ENCODE measurements around the gene SPINK8. TPM values are rescaled to one million over a fixed set of nuclear protein-coding genes. Genes with fewer than 3 reads are reported as not detected.
"Not testable (repeated sequence)": the region's sequence is repeated elsewhere in the genome, so short reads cannot be mapped to it uniquely, and the experiment has no call there.

The SPINK8 gene
- total RNA-seq, 1 experiment from 2014 or later, result not detected

GRCh38 chr3:48338635-48339034 lies 5.2 kb upstream of the SPINK8 start:
- peaks cover 0 to 9% of the 10 kb centered on the region in 2 experiments; a peak in 2 of 4 replicates for H3K4me1 ChIP-seq (ENCODE audit: control insufficient read depth in 1 of 2, insufficient read depth in 2 of 2, low read length in 2 of 2)
- H2AFZ ChIP-seq (ENCODE audit: low read depth, low read length, poor library complexity, severe bottlenecking), result no peak overlapping the region
- TF ChIP-seq EZH2phosphoT487 (IDR thresholded peaks at IDR 0.05; ENCODE audit: borderline replicate concordance) (no peak), REST (IDR thresholded peaks at IDR 0.05; ENCODE audit: low read depth) (no peak), TCF7L2 (IDR thresholded peaks at IDR 0.05; ENCODE audit: borderline replicate concordance, extremely low read depth, insufficient read depth, insufficient read length) (no peak), ZNF274 (IDR thresholded peaks at IDR 0.05; ENCODE audit: low read depth, low read length) (no peak)
- H3K9ac ChIP-seq (ENCODE audit: low read length), result no peak overlapping the region
- no peak for ATAC-seq
- RAD21 ChIA-PET (ENCODE audit: low non-redundant PET in 1 of 2, low total read pairs in 2 of 2, uncharacterized antibody in 2 of 2, unreplicated experiment in 2 of 2), result no interaction called here
- H3K79me2 ChIP-seq (ENCODE audit: insufficient read depth, low read length), result no peaks in the 10 kb centered on the region
- H3K4me2 ChIP-seq (ENCODE audit: low read length), result no peak overlapping the region
- CTCF ChIA-PET, result no interaction called here
- H3K27ac ChIP-seq (ENCODE audit: low read depth, low read length), result no peak overlapping the region
- BruUV-seq (replicated peaks), result no TSS peak
- POLR2A ChIA-PET, result no interaction called here
- no peaks in the 10 kb centered on the region for H3K9me3 ChIP-seq (ENCODE audit: control insufficient read depth in 1 of 2, insufficient read depth in 1 of 2, low read depth in 1 of 2, low read length in 2 of 2)
- H3K9me2 ChIP-seq (ENCODE audit: insufficient read depth), result no peaks in the 10 kb centered on the region; the same call in 1 of the 2 replicates
- H3K36me3 ChIP-seq (ENCODE audit: control insufficient read depth in 1 of 2, insufficient read depth in 2 of 2, low read length in 2 of 2), result no peaks in the 10 kb centered on the region
- no peak for DNase-seq (ENCODE audit: low read depth, low spot score)
- intact Hi-C loops (cut with micrococcal nuclease), result no loop called here
- H4K20me1 ChIP-seq (ENCODE audit: insufficient read depth), result no peaks in the 10 kb centered on the region
- no peak overlapping the region for H3K4me3 ChIP-seq (replicated peaks in 1 of 2; ENCODE audit: low read depth in 1 of 2, low read length in 2 of 2)
- 0 out of 2 replicates have a peak, but pooled peaks cover 4% of the 10 kb centered on the region for H3K27me3 ChIP-seq (ENCODE audit: insufficient read depth, low read length)

- ATAC-seq; H2AFZ ChIP-seq (ENCODE audit: low read depth, low read length, poor library complexity, severe bottlenecking); RAD21 ChIA-PET (ENCODE audit: low non-redundant PET in 1 of 2, low total read pairs in 2 of 2, uncharacterized antibody in 2 of 2, unreplicated experiment in 2 of 2); H3K4me2 ChIP-seq (ENCODE audit: low read length); H3K4me1 ChIP-seq (ENCODE audit: control insufficient read depth in 1 of 2, insufficient read depth in 2 of 2, low read length in 2 of 2); H3K79me2 ChIP-seq (ENCODE audit: insufficient read depth, low read length); DNase-seq (ENCODE audit: low read depth, low spot score); POLR2A ChIA-PET; CTCF ChIA-PET; H3K9ac ChIP-seq (ENCODE audit: low read length); H3K27ac ChIP-seq (ENCODE audit: low read depth, low read length); H3K36me3 ChIP-seq (ENCODE audit: control insufficient read depth in 1 of 2, insufficient read depth in 2 of 2, low read length in 2 of 2); H3K9me3 ChIP-seq (ENCODE audit: control insufficient read depth in 1 of 2, insufficient read depth in 1 of 2, low read depth in 1 of 2, low read length in 2 of 2); BruUV-seq (replicated peaks); H3K27me3 ChIP-seq (ENCODE audit: insufficient read depth, low read length); H4K20me1 ChIP-seq (ENCODE audit: insufficient read depth); H3K4me3 ChIP-seq (replicated peaks in 1 of 2; ENCODE audit: low read depth in 1 of 2, low read length in 2 of 2); H3K9me2 ChIP-seq (ENCODE audit: insufficient read depth); intact Hi-C loops (cut with micrococcal nuclease): not testable (repeated sequence)
Observed at GRCh38 chr3:48337536-48337935, 4.1 kb upstream of the SPINK8 start.

DNA sequence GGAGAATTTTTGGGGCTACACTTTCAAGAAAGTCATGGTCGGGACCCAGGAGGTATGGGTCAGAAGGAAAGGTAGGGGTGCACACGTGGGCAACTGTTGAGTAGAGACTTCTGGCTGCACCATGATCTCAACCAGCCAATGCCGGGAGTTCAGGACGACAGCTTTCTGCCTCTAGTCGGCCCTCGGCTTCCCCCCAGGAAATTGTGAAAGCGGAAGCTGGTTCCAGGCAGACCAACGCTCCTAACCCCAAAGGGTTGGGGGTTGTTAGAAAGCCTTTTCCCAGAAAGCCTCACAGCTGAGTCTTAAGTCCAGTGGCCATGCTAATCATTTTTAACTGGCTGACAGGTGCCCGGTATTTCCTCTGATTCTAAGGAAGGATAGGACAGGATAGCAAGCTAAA lies 1.8 kb upstream of the SPINK8 start:
- H2AFZ ChIP-seq (ENCODE audit: low read depth, low read length, poor library complexity, severe bottlenecking); H3K79me2 ChIP-seq (ENCODE audit: insufficient read depth, low read length); H3K9me3 ChIP-seq (ENCODE audit: control insufficient read depth in 1 of 2, insufficient read depth in 1 of 2, low read depth in 1 of 2, low read length in 2 of 2); H3K36me3 ChIP-seq (ENCODE audit: control insufficient read depth in 1 of 2, insufficient read depth in 2 of 2, low read length in 2 of 2); BruUV-seq (replicated peaks); intact Hi-C loops (cut with micrococcal nuclease); H3K9me2 ChIP-seq (ENCODE audit: insufficient read depth); RAD21 ChIA-PET (ENCODE audit: low non-redundant PET in 1 of 2, low total read pairs in 2 of 2, uncharacterized antibody in 2 of 2, unreplicated experiment in 2 of 2); DNase-seq (ENCODE audit: low read depth, low spot score); POLR2A ChIA-PET; H3K9ac ChIP-seq (ENCODE audit: low read length); H3K27me3 ChIP-seq (ENCODE audit: insufficient read depth, low read length); ATAC-seq; H3K4me2 ChIP-seq (ENCODE audit: low read length); H3K27ac ChIP-seq (ENCODE audit: low read depth, low read length); CTCF ChIA-PET; H3K4me3 ChIP-seq (replicated peaks in 1 of 2; ENCODE audit: low read depth in 1 of 2, low read length in 2 of 2); H4K20me1 ChIP-seq (ENCODE audit: insufficient read depth); H3K4me1 ChIP-seq (ENCODE audit: control insufficient read depth in 1 of 2, insufficient read depth in 2 of 2, low read length in 2 of 2): not testable (repeated sequence)
